ENCODE results near the gene MBD3L2.
"Not testable (repeated sequence)": the region's sequence is repeated elsewhere in the genome, so short reads cannot be mapped to it uniquely, and the experiment has no call there.

MBD3L2 gene

DNA sequence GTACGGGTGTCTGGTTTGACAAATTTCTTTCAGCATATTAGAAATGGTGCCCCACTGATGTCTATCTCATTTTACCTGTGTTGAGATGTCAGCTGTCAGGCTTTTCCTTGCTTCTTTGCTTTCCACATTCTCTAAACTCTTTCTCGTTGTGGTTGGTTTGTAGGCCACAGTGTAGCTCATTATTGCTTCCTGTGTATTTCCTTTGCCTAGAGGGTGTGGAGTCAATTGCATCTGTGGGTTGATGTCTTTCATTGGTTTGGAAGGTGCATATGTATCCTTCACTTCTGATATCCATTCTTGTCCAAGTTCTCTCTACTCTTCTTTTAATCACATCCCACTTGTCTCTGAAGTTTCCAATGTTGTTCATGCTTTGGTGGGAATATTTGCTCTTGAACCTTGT, 7.6 kb upstream of the MBD3L2 start:
- H3K27me3 ChIP-seq (replicated peaks in 2 of 5; ENCODE audit: control insufficient read depth in 4 of 5, insufficient read depth in 5 of 5, low read length in 4 of 5); H3K9me3 ChIP-seq (ENCODE audit: control extremely low read depth in 1 of 5, control insufficient read depth in 4 of 5, insufficient read depth in 2 of 5, low read depth in 1 of 5, low read length in 4 of 5); POLR2A ChIA-PET; DNase-seq; CTCF ChIA-PET; H3K4me1 ChIP-seq (ENCODE audit: control extremely low read depth in 1 of 4, control insufficient read depth in 4 of 4, insufficient read depth in 4 of 4, low read length in 3 of 4); H3K36me3 ChIP-seq (ENCODE audit: control insufficient read depth in 4 of 4, insufficient read depth in 4 of 4, low read length in 3 of 4); H3K4me3 ChIP-seq (ENCODE audit: control insufficient read depth in 1 of 7, extremely low read depth in 1 of 7, insufficient read depth in 4 of 7, low read depth in 2 of 7, low read length in 6 of 7); H3K27ac ChIP-seq (ENCODE audit: insufficient read depth in 1 of 2, low read depth in 1 of 2, low read length in 2 of 2, poor library complexity in 1 of 2, severe bottlenecking in 2 of 2): not testable (repeated sequence)
- WGBS (ENCODE audit: insufficient coverage): no CpG with 5 or more reads among the region's 2 CpGs

DNA sequence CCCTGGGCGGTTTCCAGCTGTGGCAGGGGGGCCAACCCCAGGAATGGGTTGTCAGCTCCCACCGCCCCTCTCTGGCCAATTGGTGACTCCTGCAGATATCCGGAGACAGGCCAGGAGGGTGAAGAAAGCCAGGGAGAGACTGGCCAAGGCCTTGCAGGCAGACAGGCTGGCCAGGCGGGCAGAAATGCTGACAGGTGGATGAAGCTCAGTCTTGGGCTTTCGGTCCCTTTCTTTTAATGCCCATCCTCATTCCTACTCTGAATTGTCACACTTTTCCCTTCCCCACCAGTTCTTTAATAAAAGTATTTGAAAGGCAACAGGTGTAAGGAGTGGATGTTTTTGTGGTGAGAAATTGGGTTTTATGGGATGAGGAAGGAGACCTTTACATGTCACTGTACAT, 2.3 kb downstream of the MBD3L2 start:
- H3K36me3 ChIP-seq (ENCODE audit: control insufficient read depth in 4 of 4, insufficient read depth in 4 of 4, low read length in 3 of 4); DNase-seq; H3K4me3 ChIP-seq (ENCODE audit: control insufficient read depth in 1 of 7, extremely low read depth in 1 of 7, insufficient read depth in 4 of 7, low read depth in 2 of 7, low read length in 6 of 7); H3K4me1 ChIP-seq (ENCODE audit: control extremely low read depth in 1 of 4, control insufficient read depth in 4 of 4, insufficient read depth in 4 of 4, low read length in 3 of 4); POLR2A ChIA-PET; H3K9me3 ChIP-seq (ENCODE audit: control extremely low read depth in 1 of 5, control insufficient read depth in 4 of 5, insufficient read depth in 2 of 5, low read depth in 1 of 5, low read length in 4 of 5); H3K27ac ChIP-seq (ENCODE audit: insufficient read depth in 1 of 2, low read depth in 1 of 2, low read length in 2 of 2, poor library complexity in 1 of 2, severe bottlenecking in 2 of 2); CTCF ChIA-PET; H3K27me3 ChIP-seq (replicated peaks in 2 of 5; ENCODE audit: control insufficient read depth in 4 of 5, insufficient read depth in 5 of 5, low read length in 4 of 5): not testable (repeated sequence)
- WGBS (ENCODE audit: insufficient coverage): no CpG with 5 or more reads among the region's 5 CpGs

DNA sequence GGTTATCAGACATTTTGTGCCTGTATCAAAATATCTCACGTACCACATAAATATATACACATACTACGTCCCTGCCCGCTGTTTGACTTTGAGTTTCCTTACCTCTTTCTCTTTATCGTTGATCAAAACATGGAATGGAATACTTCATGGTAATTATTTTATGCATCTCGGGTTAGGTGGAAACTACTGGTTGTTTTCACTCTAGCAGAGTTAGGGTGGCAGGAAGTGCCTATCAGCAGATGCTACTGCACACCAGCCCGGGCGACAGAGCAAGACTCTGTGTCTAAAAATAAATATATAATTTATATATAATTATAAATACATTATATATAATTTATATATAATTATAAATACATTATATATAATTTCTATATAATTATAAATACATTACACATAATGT, 3.8 kb downstream of the MBD3L2 start:
- H3K27ac ChIP-seq (ENCODE audit: insufficient read depth in 1 of 2, low read depth in 1 of 2, low read length in 2 of 2, poor library complexity in 1 of 2, severe bottlenecking in 2 of 2); H3K4me1 ChIP-seq (ENCODE audit: control extremely low read depth in 1 of 4, control insufficient read depth in 4 of 4, insufficient read depth in 4 of 4, low read length in 3 of 4); H3K9me3 ChIP-seq (ENCODE audit: control extremely low read depth in 1 of 5, control insufficient read depth in 4 of 5, insufficient read depth in 2 of 5, low read depth in 1 of 5, low read length in 4 of 5); H3K27me3 ChIP-seq (replicated peaks in 2 of 5; ENCODE audit: control insufficient read depth in 4 of 5, insufficient read depth in 5 of 5, low read length in 4 of 5); CTCF ChIA-PET; H3K4me3 ChIP-seq (ENCODE audit: control insufficient read depth in 1 of 7, extremely low read depth in 1 of 7, insufficient read depth in 4 of 7, low read depth in 2 of 7, low read length in 6 of 7); H3K36me3 ChIP-seq (ENCODE audit: control insufficient read depth in 4 of 4, insufficient read depth in 4 of 4, low read length in 3 of 4); POLR2A ChIA-PET: not testable (repeated sequence)
- DNase-seq: peak in 1 of 3 donors; percentile 26
- WGBS (ENCODE audit: insufficient coverage): no CpG with 5 or more reads among the region's 7 CpGs

DNA sequence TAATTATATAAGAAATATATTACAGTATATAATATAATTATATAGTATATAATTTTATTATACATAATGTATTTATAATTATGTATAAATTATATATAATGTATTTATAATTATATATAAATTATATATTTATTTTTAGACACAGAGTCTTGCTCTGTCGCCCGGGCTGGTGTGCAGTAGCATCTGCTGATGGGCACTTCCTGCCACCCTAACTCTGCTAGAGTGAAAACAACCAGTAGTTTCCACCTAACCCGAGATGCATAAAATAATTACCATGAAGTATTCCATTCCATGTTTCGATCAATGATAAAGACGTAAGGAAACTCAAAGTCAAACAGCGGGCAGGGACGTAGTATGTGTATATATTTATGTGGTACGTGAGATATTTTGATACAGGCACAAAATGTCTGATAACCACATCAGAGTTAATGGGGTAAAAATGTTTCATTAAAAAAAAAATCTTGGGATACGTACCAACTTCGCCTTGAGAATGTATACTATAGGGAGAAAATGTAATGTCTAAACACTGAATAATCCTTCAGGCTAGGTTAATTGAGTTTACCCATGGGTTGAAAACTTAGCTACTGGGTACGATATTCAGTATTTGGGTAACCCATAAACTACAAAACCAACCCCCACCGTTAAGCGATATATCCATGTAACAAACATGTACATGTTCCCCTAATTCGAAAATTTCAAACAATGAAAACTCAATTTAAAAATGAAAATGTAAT, 5.7 kb downstream of the MBD3L2 start:
- H3K27me3 ChIP-seq (replicated peaks in 2 of 5; ENCODE audit: control insufficient read depth in 4 of 5, insufficient read depth in 5 of 5, low read length in 4 of 5); H3K27ac ChIP-seq (ENCODE audit: insufficient read depth in 1 of 2, low read depth in 1 of 2, low read length in 2 of 2, poor library complexity in 1 of 2, severe bottlenecking in 2 of 2); H3K9me3 ChIP-seq (ENCODE audit: control extremely low read depth in 1 of 5, control insufficient read depth in 4 of 5, insufficient read depth in 2 of 5, low read depth in 1 of 5, low read length in 4 of 5); H3K4me3 ChIP-seq (ENCODE audit: control insufficient read depth in 1 of 7, extremely low read depth in 1 of 7, insufficient read depth in 4 of 7, low read depth in 2 of 7, low read length in 6 of 7); DNase-seq; POLR2A ChIA-PET; H3K4me1 ChIP-seq (ENCODE audit: control extremely low read depth in 1 of 4, control insufficient read depth in 4 of 4, insufficient read depth in 4 of 4, low read length in 3 of 4); H3K36me3 ChIP-seq (ENCODE audit: control insufficient read depth in 4 of 4, insufficient read depth in 4 of 4, low read length in 3 of 4); CTCF ChIA-PET: not testable (repeated sequence)
- WGBS (ENCODE audit: insufficient coverage): 97% methylated on average over 4 of the region's 14 CpGs

DNA sequence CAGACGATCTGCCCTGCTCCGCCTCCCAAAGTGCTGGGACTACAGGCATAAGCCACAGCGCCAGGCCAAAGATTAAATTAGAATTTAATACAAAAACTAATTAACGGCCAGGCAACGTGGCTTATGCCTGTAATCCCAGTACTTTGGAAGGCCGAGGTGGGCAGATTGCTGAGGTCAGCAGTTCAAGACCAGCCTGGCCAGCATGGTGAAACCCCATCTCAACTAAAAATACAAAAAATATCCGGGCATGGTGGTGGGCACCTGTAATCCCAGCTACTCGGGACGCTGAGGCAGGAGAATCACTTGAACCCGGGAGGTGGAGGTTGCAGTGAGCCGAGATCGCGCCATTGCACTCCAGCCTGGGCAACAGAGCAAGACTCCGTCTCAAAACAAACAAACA, 6.6 kb downstream of the MBD3L2 start:
- 96% methylated on average over 3 of the region's 14 CpGs for WGBS (ENCODE audit: insufficient coverage)
- DNase-seq; H3K4me1 ChIP-seq (ENCODE audit: control extremely low read depth in 1 of 4, control insufficient read depth in 4 of 4, insufficient read depth in 4 of 4, low read length in 3 of 4); H3K9me3 ChIP-seq (ENCODE audit: control extremely low read depth in 1 of 5, control insufficient read depth in 4 of 5, insufficient read depth in 2 of 5, low read depth in 1 of 5, low read length in 4 of 5); POLR2A ChIA-PET; H3K36me3 ChIP-seq (ENCODE audit: control insufficient read depth in 4 of 4, insufficient read depth in 4 of 4, low read length in 3 of 4); CTCF ChIA-PET; H3K27ac ChIP-seq (ENCODE audit: insufficient read depth in 1 of 2, low read depth in 1 of 2, low read length in 2 of 2, poor library complexity in 1 of 2, severe bottlenecking in 2 of 2); H3K27me3 ChIP-seq (replicated peaks in 2 of 5; ENCODE audit: control insufficient read depth in 4 of 5, insufficient read depth in 5 of 5, low read length in 4 of 5); H3K4me3 ChIP-seq (ENCODE audit: control insufficient read depth in 1 of 7, extremely low read depth in 1 of 7, insufficient read depth in 4 of 7, low read depth in 2 of 7, low read length in 6 of 7): not testable (repeated sequence)

DNA sequence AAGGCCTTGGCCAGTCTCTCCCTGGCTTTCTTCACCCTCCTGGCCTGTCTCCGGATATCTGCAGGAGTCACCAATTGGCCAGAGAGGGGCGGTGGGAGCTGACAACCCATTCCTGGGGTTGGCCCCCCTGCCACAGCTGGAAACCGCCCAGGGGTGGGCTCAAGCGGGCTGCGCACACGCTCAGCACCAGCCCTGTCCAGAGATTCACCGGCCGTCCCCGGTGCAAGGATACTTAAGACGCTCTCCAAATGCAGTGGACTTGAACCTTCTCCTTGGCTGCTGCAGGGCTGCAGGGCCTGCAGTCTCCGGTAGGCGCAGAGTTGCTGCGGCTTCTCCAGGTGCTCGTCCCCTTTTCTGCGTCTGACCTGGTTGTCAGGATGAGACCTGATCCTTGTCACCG, 7.2 kb downstream of the MBD3L2 start:
- DNase-seq; H3K4me1 ChIP-seq (ENCODE audit: control extremely low read depth in 1 of 4, control insufficient read depth in 4 of 4, insufficient read depth in 4 of 4, low read length in 3 of 4); H3K27me3 ChIP-seq (replicated peaks in 2 of 5; ENCODE audit: control insufficient read depth in 4 of 5, insufficient read depth in 5 of 5, low read length in 4 of 5); H3K9me3 ChIP-seq (ENCODE audit: control extremely low read depth in 1 of 5, control insufficient read depth in 4 of 5, insufficient read depth in 2 of 5, low read depth in 1 of 5, low read length in 4 of 5); H3K4me3 ChIP-seq (ENCODE audit: control insufficient read depth in 1 of 7, extremely low read depth in 1 of 7, insufficient read depth in 4 of 7, low read depth in 2 of 7, low read length in 6 of 7); H3K36me3 ChIP-seq (ENCODE audit: control insufficient read depth in 4 of 4, insufficient read depth in 4 of 4, low read length in 3 of 4); POLR2A ChIA-PET; CTCF ChIA-PET; H3K27ac ChIP-seq (ENCODE audit: insufficient read depth in 1 of 2, low read depth in 1 of 2, low read length in 2 of 2, poor library complexity in 1 of 2, severe bottlenecking in 2 of 2): not testable (repeated sequence)
- 97% methylated on average over 6 of the region's 16 CpGs for WGBS (ENCODE audit: insufficient coverage)

DNA sequence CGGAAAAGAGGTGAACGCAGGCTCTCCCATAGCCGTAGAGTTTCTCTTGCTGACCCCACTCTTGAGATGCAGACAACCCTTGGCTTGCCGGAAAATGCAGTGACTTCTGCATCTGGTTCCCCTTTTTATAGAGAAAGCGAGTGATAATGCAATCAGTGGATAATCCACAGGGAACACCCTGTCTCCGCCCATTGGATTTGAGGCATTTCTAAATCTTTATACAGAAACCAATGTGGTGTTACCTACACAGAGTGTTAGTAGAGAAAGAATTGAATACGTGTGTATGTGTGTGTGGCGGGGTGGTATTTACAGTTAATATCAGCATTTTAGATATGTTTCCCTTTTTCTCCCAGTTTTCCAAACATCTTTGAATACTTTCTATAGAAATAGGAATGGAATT, 9.5 kb downstream of the MBD3L2 start, which contains the start of gene MBD3L3:
Gene MBD3L3, minus strand, starts transcription at position 101 of the 400 bp plus-strand sequence. Its CDS starts 71 bp downstream, at position 30.
- H3K4me1 ChIP-seq (ENCODE audit: control extremely low read depth in 1 of 4, control insufficient read depth in 4 of 4, insufficient read depth in 4 of 4, low read length in 3 of 4); CTCF ChIA-PET; DNase-seq; H3K27me3 ChIP-seq (replicated peaks in 2 of 5; ENCODE audit: control insufficient read depth in 4 of 5, insufficient read depth in 5 of 5, low read length in 4 of 5); H3K4me3 ChIP-seq (ENCODE audit: control insufficient read depth in 1 of 7, extremely low read depth in 1 of 7, insufficient read depth in 4 of 7, low read depth in 2 of 7, low read length in 6 of 7); H3K27ac ChIP-seq (ENCODE audit: insufficient read depth in 1 of 2, low read depth in 1 of 2, low read length in 2 of 2, poor library complexity in 1 of 2, severe bottlenecking in 2 of 2); H3K9me3 ChIP-seq (ENCODE audit: control extremely low read depth in 1 of 5, control insufficient read depth in 4 of 5, insufficient read depth in 2 of 5, low read depth in 1 of 5, low read length in 4 of 5); H3K36me3 ChIP-seq (ENCODE audit: control insufficient read depth in 4 of 4, insufficient read depth in 4 of 4, low read length in 3 of 4); POLR2A ChIA-PET: not testable (repeated sequence)
- WGBS (ENCODE audit: insufficient coverage): no CpG with 5 or more reads among the region's 8 CpGs

Measured in common myeloid progenitor, CD34-positive (primary cell).